Right lobe of liver (tissue), 6 donors: ENCODE measurements around the gene KRT17. TPM values are rescaled to one million over a fixed set of nuclear protein-coding genes. Genes with fewer than 3 reads are reported as not detected.
A peak's percentile ranks its signal among the peaks of the same experiment; 100 is the strongest.
"Not testable (repeated sequence)": the region's sequence is repeated elsewhere in the genome, so short reads cannot be mapped to it uniquely, and the experiment has no call there.

Source experiments
- ATAC-seq, 4 donors: fragments of 200-7000 bp; cut with Tn5 transposase; one replicate each; pipeline ENCODE4 v1.9.1; 2020; ENCODE audit warnings: mild to moderate bottlenecking in 4 of 4, moderate library complexity in 4 of 4
- DNase-seq, 3 donors: peaks; one replicate each; pipeline ENCODE4 v3.0.0-alpha.2; 2020
- H3K27ac ChIP-seq, 3 donors: fragments of 200-600 bp; one replicate each; pipeline ENCODE4 v1.8.0; 2022
- H3K27me3 ChIP-seq, 2 donors: fragments of 200-600 bp; one replicate each; pipeline ENCODE4 v1.8.0; 2022
- H3K36me3 ChIP-seq, 4 donors: fragments of 200-600 bp; sonication (generic) in 1 of 4; one replicate each; pipeline versions ENCODE4 v1.5.1 to v1.8.0; 2017 to 2022; ENCODE audit warnings: control low read depth in 1 of 4
- H3K4me1 ChIP-seq, 4 donors: fragments of 200-600 bp; sonication (generic) in 1 of 4; one replicate each; pipeline versions ENCODE4 v1.5.1 to v1.8.0; 2017 to 2022; ENCODE audit warnings: control low read depth in 1 of 4
- H3K4me3 ChIP-seq, 3 donors: fragments of 200-600 bp; one replicate each; pipeline ENCODE4 v1.8.0; 2022
- H3K9me3 ChIP-seq, 4 donors: fragments of 200-600 bp; sonication (generic) in 1 of 4; one replicate each; pipeline versions ENCODE4 v1.5.1 to v1.8.0; 2017 to 2022; ENCODE audit warnings: control low read depth in 1 of 4
- CTCF ChIP-seq, 4 donors: fragments of 200-600 bp in 3 of 4; fragments of 450-650 bp in 1 of 4; IDR thresholded peaks; one replicate each; pipeline versions ENCODE4 v1.5.1 to v1.8.0; 2016 to 2022; ENCODE audit warnings: antibody characterized with exemption in 4 of 4, mild to moderate bottlenecking in 2 of 4
- POLR2A ChIP-seq: fragments of 450-650 bp; IDR thresholded peaks from one replicate; pipeline ENCODE4 v1.6.1; 2017; ENCODE audit warnings: antibody characterized with exemption, mild to moderate bottlenecking
- WGBS: methylation state at CpG from one replicate; pipeline ENCODE4 v1.1.6; 2018; ENCODE audit warnings: low coverage, low lambda C conversion rate; ENCODE audit not compliant: insufficient coverage; ENCODE audit errors: missing lambda C conversion rate; 5-methylcytosine and 5-hydroxymethylcytosine counted together
- intact Hi-C, 2 donors: fragments of 100-400 bp; cut with DNase I; formaldehyde crosslinking; loops; one replicate each; pipeline versions ENCODE4 v1.11.2 to v1.14.1; 2022
- total RNA-seq, 6 experiments: library from RNA; depleted of rRNA in 2 of 6; stranded (reverse); fragments of >200 nt in 2 of 6; fragmentation: NEBNext Ultra II Directional in 3 of 6; extraction: Animal tissue kit (Norgen Biotek cat#: 25700) in 3 of 6; gene quantifications; one replicate each; pipeline versions ENCODE4 v1.1.0 to v1.2.4, GENCODE V29; 2016 to 2023
- donor health status: DM: no; HTN: yes; CAD: no.
- donor health status: DM: no; HTN: no; CAD: no.
- donor health status: DM: no; HTN: no; CAD: no.
- donor health status: DM: no; HTN: yes; CAD: no.
- donor health status: DM: no; HTN: yes; CAD: no.

KRT17 gene
- total RNA-seq, 6 experiments from 2014 or later = not detected

GRCh38 chr17:41631898-41632285, 7.5 kb upstream of the KRT17 start:
- WGBS = 40% methylated on average over 2 of the region's 15 CpGs
- ATAC-seq = no peak
- Histone ChIP-seq H3K27me3 (no peaks in the 10 kb centered on the region), H3K4me1 (no peaks in the 10 kb centered on the region), H3K36me3 (no peaks in the 10 kb centered on the region), H3K4me3 (no peak overlapping the region), H3K27ac (no peak overlapping the region), H3K9me3 (no peaks in the 10 kb centered on the region)
- TF ChIP-seq CTCF (IDR thresholded peaks at IDR 0.05) (no peak), POLR2A (no peak)
- no peak for DNase-seq
- intact Hi-C loops = no loop called here

- H3K27ac ChIP-seq = no peak overlapping the region
- no peak for ATAC-seq
- H3K36me3 ChIP-seq = no peaks in the 10 kb centered on the region
- no peaks in the 10 kb centered on the region for H3K27me3 ChIP-seq
- intact Hi-C loops = no loop called here
- no peak overlapping the region for H3K4me3 ChIP-seq
- no peaks in the 10 kb centered on the region for H3K9me3 ChIP-seq
- no peak for DNase-seq
- H3K4me1 ChIP-seq = no peaks in the 10 kb centered on the region
- 61% methylated on average over 4 of the region's 8 CpGs for WGBS
- TF ChIP-seq POLR2A (no peak), CTCF (IDR thresholded peaks at IDR 0.05) (no peak)
These were observed 6.9 kb upstream of the KRT17 start for GRCh38 chr17:41631025-41631897.

- DNase-seq = no peak
- TF ChIP-seq POLR2A = no peak
- no peak for TF ChIP-seq CTCF (IDR thresholded peaks at IDR 0.05)
- ATAC-seq = no peak
- Histone ChIP-seq H3K27ac (no peak overlapping the region), H3K36me3 (no peaks in the 10 kb centered on the region), H3K4me3 (no peak overlapping the region), H3K9me3 (no peaks in the 10 kb centered on the region), H3K4me1 (no peaks in the 10 kb centered on the region), H3K27me3 (no peaks in the 10 kb centered on the region)
- WGBS = 56% methylated on average over 7 of the region's 13 CpGs
- intact Hi-C loops = no loop called here
These were observed 5.7 kb upstream of the KRT17 start for GRCh38 chr17:41629826-41630670.

- intact Hi-C loops = no loop called here
- H3K4me3 ChIP-seq = no peak overlapping the region
- no peak for TF ChIP-seq CTCF (IDR thresholded peaks at IDR 0.05)
- no peak for TF ChIP-seq POLR2A
- no peak for ATAC-seq
- no peak overlapping the region for H3K27ac ChIP-seq
- DNase-seq = no peak
- H3K4me1 ChIP-seq = no peaks in the 10 kb centered on the region
- no peaks in the 10 kb centered on the region for H3K27me3 ChIP-seq
- H3K36me3 ChIP-seq = no peaks in the 10 kb centered on the region
- H3K9me3 ChIP-seq = no peaks in the 10 kb centered on the region
- 77% methylated on average over 3 of the region's 10 CpGs for WGBS
These were observed 4.9 kb upstream of the KRT17 start for GRCh38 chr17:41629316-41629715.

- H3K36me3 ChIP-seq, H3K4me3 ChIP-seq, ATAC-seq, H3K27me3 ChIP-seq, H3K27ac ChIP-seq, intact Hi-C loops, H3K9me3 ChIP-seq, H3K4me1 ChIP-seq: not testable (repeated sequence)
- DNase-seq = peak in 1 of 3 donors; percentile 47
- 82% methylated on average over 8 of the region's 11 CpGs for WGBS
These were observed 4.4 kb upstream of the KRT17 start for GRCh38 chr17:41628621-41629255.

- H3K9me3 ChIP-seq, H3K27me3 ChIP-seq, intact Hi-C loops, DNase-seq, H3K4me1 ChIP-seq, H3K4me3 ChIP-seq, ATAC-seq, H3K27ac ChIP-seq, H3K36me3 ChIP-seq: not testable (repeated sequence)
- WGBS = no CpG with 5 or more reads among the region's 1 CpG
These were observed 3.6 kb upstream of the KRT17 start for GRCh38 chr17:41628073-41628370.
